ENCODE data around the gene DGKI.

DNA sequence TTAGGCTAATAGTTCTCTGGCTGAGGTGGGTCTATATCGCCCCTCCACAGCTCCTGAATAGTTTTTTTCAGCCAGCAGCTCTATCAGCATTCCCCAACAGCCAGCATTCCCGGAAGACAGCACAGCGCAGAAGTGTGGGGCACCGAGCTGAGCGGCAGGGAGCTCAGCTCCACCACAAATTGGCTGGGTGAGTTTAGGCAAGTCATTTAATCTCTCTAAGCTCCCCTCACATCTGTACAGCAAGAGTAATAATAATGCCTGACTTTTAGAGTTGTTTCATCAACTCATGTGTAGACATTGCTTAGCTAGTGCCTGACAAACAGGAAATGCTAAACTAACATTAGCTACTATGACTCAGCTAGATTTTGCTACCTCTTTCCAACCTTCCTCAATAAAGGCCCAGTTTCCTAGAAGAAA, 255.3 kb downstream of the DGKI start:
- no peak for TF ChIP-seq CTCF (conservative IDR thresholded peaks at IDR 0.05; ENCODE audit: low read depth, low read length)
- no peak for TF ChIP-seq POLR2A (IDR thresholded peaks at IDR 0.05; ENCODE audit: low read depth, low read length)
- no peak for TF ChIP-seq RCOR1 (IDR thresholded peaks at IDR 0.05; ENCODE audit: insufficient replicate concordance, low read length)
- TF ChIP-seq, protein P1, sequence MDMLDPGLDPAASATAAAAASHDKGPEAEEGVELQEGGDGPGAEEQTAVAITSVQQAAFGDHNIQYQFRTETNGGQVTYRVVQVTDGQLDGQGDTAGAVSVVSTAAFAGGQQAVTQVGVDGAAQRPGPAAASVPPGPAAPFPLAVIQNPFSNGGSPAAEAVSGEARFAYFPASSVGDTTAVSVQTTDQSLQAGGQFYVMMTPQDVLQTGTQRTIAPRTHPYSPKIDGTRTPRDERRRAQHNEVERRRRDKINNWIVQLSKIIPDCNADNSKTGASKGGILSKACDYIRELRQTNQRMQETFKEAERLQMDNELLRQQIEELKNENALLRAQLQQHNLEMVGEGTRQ (IDR thresholded peaks at IDR 0.05; ENCODE audit: low read depth, low read length), result no peak
- no peak; the same call in 1 of the 2 replicates for TF ChIP-seq RAD21 (IDR thresholded peaks at IDR 0.05; ENCODE audit: low read length)
- TF ChIP-seq CEBPB (IDR thresholded peaks at IDR 0.05; ENCODE audit: low read depth, low read length), result peak; percentile 49
